Vein endothelial cell (primary cell): Measurements from ENCODE around the gene CDK4. TPM values are rescaled to one million over a fixed set of nuclear protein-coding genes. Genes with fewer than 3 reads are reported as not detected.

ENCODE experiments used
- total RNA-seq: library from RNA; depleted of rRNA; stranded (reverse); fragments of >200 nt; gene quantifications from 2 replicates; pipeline ENCODE4 v1.2.3, GENCODE V29; 2012

CDK4 gene
- 215 and 222 TPM in 2 replicates for total RNA-seq

DNA sequence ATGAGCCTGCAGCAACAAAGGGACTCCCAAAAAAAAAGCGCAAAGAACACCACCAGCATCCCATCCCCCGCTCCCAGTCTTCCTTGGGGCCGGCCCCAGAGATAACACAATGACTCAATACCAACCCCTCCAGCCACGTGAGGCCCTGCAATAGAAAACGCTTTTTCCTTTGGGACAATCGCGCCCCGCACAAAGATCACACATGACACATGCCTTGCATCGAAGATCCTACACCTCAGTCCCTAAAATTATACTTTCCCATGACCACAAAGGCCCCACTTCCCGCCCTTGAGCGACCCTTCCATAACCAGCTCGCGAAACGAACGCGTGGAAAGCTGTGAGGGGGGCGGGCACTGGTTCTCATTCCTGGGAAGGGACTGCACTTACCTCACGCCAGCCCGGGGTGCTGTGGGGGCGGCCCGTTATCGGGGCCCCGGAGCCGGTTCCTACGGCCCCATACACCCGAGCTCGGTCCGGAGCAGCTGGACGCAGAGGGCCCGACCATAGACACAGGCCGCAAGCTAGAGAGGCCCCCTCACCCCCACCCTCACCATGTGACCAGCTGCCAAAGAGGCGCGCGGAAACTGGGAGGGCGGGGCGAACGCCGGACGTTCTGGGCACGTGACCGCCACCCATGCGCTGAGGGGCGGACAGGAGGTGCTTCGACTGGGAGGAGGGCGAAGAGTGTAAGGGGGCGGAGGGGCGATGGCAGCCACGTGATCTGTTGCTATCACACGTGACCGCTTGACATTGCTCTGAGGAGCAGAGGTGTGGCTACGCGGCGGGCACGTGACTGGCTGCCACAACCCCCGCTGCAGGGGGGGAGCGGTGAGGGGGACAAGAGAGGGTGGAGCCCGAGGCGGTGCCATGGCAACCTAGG is at the start of gene CDK4:
TSS of gene CDK4 (minus strand) at position 523 of the 880 bp plus-strand sequence. CDS start 593 bp downstream, outside the sequence.

DNA sequence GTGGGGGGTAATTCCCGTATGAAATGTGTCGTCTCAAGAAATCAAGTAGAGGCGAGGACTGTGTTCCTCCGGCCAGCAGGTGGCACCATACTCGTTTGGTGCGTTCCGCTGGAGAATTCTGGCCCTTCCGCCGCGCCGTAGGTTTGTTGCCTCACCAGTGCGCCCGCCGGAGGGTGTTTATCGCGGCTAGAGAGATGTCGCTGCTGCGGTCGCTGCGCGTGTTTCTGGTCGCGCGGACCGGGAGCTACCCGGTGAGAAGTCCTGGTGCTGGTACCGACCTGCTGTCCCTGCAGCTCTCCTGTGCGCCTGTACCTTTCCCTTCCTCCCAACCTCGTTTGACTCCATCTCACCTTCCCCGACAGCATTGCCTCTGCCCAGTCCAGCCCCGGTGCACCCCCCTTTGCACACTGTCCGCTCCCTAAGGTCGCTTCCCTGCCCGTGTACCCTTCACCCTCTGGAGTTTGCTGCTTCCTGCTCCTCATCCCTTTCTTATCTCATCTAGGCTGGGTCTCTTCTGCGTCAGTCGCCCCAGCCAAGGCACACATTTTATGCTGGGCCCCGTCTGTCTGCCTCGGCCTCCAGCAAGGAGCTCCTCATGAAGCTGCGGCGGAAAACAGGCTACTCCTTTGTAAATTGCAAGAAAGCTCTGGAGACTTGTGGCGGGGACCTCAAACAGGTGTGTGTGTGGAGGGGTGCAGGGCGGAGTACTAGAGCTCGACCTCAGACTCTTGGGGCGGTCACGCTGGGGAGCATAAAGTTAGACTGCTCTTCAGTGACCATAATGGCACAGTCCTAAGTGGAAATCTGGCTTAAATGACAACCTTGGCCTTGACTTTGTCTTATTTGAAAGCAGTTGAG is 30.7 kb upstream of the CDK4 start, which contains the start of gene TSFM:
TSS of gene TSFM (plus strand) at position 180 of the 858 bp plus-strand sequence. CDS start at position 195, 15 bp downstream.

DNA sequence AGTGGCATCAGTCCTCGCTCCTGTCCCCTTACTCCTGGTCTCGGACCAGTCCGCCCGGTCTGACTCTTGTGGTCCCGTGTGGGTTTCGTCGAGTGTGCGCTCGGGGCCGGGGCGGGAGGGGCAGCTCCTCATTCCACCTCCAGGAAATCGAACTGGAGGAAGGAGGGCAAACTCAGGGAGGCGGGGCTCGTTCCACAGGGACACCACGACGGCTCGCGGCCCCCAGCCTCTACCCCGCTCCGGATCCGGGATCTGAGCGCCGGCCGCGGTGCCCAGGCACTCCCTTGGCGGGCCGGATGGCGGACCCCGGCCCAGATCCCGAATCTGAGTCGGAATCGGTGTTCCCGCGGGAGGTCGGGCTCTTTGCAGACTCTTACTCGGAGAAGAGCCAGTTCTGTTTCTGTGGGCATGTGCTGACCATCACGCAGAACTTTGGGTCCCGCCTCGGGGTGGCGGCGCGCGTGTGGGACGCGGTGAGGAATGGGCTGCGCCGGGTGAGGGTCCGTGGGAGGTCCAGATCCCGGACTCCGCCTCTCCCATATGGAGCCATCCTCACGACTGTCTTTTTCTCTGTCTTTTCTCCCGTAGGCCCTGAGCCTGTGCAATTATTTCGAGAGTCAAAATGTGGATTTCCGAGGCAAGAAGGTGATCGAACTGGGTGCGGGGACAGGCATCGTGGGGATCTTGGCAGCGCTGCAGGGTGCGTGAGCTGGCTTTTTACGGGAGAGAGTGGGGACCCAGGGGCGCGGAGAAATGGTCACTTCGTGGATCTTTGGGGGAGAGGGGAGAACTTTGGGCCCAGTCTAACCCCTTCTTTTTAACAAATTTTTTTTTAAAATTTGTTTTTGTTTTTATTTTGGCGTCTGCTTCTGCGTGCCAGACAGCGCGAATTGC is 20.6 kb upstream of the CDK4 start, which contains the start of gene EEF1AKMT3:
TSS of gene EEF1AKMT3 (plus strand) at position 186 of the 894 bp plus-strand sequence. CDS start at position 297, 111 bp downstream.

GRCh38 chr12:57771873-57772428 is 19.8 kb upstream of the CDK4 start, which contains the start of gene METTL1:
TSS of gene METTL1 (minus strand) at chr12:57772105. CDS start at chr12:57772083, 22 bp downstream.

DNA sequence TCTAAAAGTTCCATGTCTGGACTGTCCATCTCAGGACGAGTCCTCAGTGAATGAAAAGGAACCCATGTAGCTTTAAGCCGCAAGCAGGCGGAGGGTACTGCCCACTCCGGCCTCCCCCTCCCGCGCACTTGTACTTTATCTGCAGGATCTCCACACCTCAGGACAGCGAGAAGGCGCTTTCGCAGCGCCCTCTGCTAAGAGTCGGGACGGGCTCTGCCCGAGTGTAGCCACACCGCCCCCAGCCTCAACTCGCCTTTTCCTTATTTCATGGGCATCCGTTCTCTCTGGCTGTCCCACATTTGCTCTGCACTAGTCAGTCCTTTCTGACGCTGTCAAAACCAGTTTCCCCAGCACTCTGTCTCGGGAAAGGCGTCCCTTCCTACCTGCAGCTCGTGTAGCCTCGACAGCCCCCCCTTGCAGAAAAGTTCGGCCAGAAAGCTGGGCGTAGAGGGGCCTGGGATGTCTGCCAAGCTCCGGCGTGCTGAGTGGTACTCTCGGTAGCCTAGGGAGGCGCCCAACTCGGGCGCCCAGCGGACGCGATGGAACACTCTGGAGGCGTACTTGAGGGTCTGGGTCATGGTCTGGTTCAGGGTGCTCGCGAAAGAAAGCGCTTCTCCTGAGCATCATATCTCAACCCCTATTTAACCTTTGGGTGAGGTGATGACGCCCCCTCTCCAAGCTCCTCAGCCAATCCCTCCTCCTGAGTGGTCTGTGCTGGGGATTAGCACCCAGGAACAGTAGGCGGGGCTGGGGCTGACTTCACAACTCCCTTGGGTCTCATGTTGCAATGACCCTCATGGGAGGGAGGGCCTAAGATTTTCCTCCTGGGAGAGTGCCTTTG is 14.6 kb upstream of the CDK4 start, which contains the start of gene CYP27B1:
TSS of gene CYP27B1 (minus strand) at position 615 of the 841 bp plus-strand sequence. CDS start at position 578, 37 bp downstream.

DNA sequence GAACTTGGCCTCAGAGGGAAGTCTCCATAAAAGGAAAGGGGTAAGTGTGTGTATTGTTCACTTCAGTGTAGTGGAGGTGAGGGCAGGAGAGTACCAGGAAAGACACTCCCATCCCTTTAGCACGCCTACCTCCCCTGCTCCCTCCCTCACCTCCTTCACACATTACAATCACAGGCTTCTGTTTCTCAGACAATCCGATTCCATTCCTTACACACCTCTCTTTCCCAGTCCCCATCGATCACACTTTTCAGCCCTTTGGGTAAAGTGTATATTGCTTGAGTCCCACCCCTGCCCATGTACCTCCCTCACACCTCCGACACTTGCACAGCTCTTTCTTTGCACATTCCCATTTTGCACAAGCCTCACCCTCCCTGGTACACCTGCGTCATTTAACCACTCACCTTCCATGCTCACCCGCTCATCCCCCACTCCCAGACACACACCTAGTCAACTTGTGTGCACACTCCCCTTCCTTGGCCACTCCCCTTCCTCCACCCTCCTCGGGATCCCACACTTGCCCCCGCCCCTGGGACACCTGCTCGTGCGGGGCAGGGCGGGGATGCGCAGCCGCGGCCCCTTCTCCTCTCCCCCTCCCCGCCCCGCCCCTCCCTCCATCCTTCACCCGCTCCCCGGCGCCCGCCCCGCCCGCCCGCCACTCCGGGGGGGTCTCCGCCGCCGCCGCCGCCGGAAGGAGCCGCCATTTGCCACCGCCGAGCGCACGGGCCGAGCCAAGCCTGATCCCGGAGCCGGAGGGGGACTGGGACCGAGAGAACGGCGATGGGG is 2.5 kb upstream of the CDK4 start, which contains the start of gene MARCHF9:
TSS of gene MARCHF9 (plus strand) at position 693 of the 783 bp plus-strand sequence. CDS start 426 bp downstream, outside the sequence.

DNA sequence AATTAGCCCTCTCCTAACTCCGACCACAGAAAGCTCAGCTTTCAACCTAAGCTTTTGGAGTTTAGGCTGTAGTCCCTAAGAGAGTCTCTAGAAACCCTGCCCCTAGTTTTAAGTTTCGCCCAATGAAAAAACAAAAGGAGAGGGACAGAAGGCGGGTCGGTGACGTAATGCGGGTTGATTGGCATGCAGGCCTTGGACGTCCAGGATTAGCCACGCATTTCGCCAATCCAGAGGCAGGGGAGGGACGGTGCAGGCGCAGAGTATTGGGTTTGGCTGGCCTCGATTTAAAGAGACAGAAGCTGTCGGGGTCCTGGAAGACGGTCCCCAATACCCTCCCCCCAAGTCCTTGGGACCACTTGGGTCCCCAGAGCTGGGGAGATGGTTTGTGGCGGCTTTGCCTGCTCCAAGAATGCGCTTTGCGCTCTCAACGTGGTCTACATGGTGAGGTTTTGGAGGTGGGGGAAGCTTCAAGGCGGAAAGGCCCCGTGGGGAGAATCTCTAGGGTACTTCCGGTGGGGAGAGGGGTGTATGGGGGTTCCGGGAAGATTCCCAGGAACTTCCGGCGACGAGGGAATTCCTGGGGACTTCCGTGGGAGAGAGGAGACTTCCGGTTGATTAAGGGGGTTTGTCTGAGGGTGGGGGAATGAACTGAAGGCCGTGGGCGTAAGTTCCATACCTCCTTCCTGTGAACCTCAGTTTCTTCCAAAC is 7.2 kb downstream of the CDK4 start, which contains the start of gene TSPAN31:
TSS of gene TSPAN31 (plus strand) at position 263 of the 708 bp plus-strand sequence. CDS start at position 379, 116 bp downstream.

DNA sequence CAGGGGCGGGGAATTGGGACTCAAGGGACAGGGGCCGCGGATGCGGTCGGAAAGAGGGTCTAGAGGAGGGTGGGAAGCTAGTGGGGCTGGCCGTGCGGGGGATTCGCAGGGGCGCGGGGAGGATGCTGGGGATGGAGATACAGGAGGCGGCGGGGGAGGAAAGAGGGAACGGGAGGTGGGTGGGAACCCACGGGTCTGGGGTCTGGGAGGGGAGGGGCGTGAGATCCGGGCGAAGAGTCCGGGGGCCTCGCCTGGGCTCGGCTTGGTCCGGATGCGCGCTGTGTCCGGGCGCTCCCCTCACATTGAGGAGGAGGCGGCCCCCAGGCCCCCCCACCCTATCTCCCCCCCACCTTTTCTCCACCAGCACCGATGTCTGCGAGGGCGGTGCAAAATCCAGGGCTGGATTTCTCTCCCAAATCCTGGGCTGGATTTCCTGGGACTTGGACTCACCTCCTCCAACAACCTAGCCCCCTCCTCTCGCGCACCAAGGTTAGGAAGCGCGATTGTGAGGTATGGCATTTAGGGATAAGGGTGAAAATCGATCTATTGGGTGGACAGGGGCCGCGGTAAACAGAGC is 13.4 kb downstream of the CDK4 start, which contains the start of gene AGAP2:
TSS of gene AGAP2 (minus strand) at position 82 of the 577 bp plus-strand sequence. CDS start 496 bp downstream, outside the sequence.

Other genes with a start within 250 kb of the CDK4 start
- gene DDIT3, start 231.8 kb downstream of the CDK4 start, total RNA-seq: 4.9 and 5.9 TPM in 2 replicates
- 9.3 and 12.7 TPM in 2 replicates for gene MBD6, start 229.5 kb downstream of the CDK4 start, total RNA-seq
- gene DCTN2, start 205.1 kb downstream of the CDK4 start, total RNA-seq: 145 and 151 TPM in 2 replicates
- gene KIF5A, start 202.3 kb downstream of the CDK4 start, total RNA-seq: not detected in 2 replicates
- gene PIP4K2C, start 161.1 kb downstream of the CDK4 start, total RNA-seq: 9.1 and 9.6 TPM in 2 replicates
- gene DTX3, start 147.5 kb downstream of the CDK4 start, total RNA-seq: 0.48 and 1.3 TPM in 2 replicates
- gene ARHGEF25, start 140.9 kb downstream of the CDK4 start, total RNA-seq: 0.10 and 0.98 TPM in 2 replicates
- not detected in 2 replicates for gene B4GALNT1, start 119.1 kb downstream of the CDK4 start, total RNA-seq
- 182 and 199 TPM in 2 replicates for gene OS9, start 58.2 kb downstream of the CDK4 start, total RNA-seq
- 0.29 and 0.33 TPM in 2 replicates for gene AGAP2, start 13.6 kb downstream of the CDK4 start, total RNA-seq
- 33.3 and 47.4 TPM in 2 replicates for gene TSPAN31, start 7.3 kb downstream of the CDK4 start, total RNA-seq
- 2.7 and 7.5 TPM in 2 replicates for gene MARCHF9, start 2.8 kb upstream of the CDK4 start, total RNA-seq
- under 0.01 and 0.67 TPM in 2 replicates for gene CYP27B1, start 14.8 kb upstream of the CDK4 start, total RNA-seq
- 5.9 TPM in 2 replicates for gene METTL1, start 19.8 kb upstream of the CDK4 start, total RNA-seq
- 8.8 and 10.5 TPM in 2 replicates for gene EEF1AKMT3, start 20.3 kb upstream of the CDK4 start, total RNA-seq
- gene TSFM, start 30.5 kb upstream of the CDK4 start, total RNA-seq: 15.7 and 17.4 TPM in 2 replicates
- gene AVIL, start 66.4 kb upstream of the CDK4 start, total RNA-seq: 0.98 and 1.1 TPM in 2 replicates
- 81.9 and 99.9 TPM in 2 replicates for gene CTDSP2, start 94.4 kb upstream of the CDK4 start, total RNA-seq
- gene ATP23, start 189.3 kb upstream of the CDK4 start, total RNA-seq: 5.1 and 5.6 TPM in 2 replicates